ENCODE data around the gene FAM241B. TPM values are rescaled to one million over a fixed set of nuclear protein-coding genes. Genes with fewer than 3 reads are reported as not detected.

The FAM241B gene
- polyA plus RNA-seq, 1 of the 3 experiments (the other 2 are of a cell fraction): 16.0 TPM

DNA sequence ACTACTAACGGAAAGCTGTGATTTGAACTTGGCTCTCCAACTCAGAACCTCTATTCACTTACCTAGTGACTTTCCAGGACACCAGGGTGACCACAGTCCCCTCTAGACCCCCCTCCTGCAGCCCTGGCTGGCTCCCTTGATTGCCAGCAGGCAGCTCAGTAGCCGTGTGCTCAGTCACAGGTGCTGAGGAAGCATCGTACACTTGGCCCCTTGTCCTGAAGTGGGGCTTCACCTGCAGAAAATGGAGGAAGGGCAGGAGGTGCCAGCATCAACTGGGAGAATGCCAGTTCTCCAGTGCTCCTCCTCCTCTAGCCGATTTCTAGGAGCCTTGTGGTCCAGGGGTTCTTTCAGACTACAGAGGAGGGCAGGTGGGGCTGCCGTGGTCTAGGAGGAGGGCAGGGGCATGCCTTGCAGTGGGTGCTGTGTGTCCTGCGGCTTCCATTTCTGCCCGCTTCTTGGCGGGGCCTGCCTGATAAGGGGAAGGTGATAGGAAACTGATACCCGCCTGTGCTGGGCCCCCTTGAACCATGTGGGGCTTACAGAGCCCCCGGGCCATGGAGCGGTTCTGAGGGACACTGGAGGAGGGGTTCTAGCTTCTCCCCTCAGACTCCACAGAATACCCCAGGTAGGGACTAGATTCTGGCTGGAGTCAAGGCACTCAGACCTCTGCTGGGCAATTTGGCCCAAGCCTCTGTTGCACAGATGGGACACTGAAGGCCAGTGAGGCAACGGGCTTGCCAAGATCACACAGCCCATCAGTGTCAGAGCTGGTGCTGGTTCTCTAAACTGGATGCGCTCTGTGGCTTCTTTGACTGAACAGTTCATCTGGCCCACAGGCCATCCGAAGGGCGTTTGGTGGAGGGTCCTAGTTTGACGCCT lies 14.0 kb downstream of the FAM241B start:
- Histone ChIP-seq H3K4me2 (no peak overlapping the region), H3K27me3 (ENCODE audit: insufficient read depth) (no peaks in the 10 kb centered on the region), H3K9me3 (no peaks in the 10 kb centered on the region), H3F3A (replicated peaks; ENCODE audit: insufficient read depth) (peaks cover 5% of the 10 kb centered on the region), H4K20me1 (ENCODE audit: insufficient read depth) (no peaks in the 10 kb centered on the region), H3K4me1 (ENCODE audit: control insufficient read depth in 1 of 2, insufficient read depth in 2 of 2, low read depth in 1 of 2, low read length in 1 of 2) (peaks cover 0 to 12% of the 10 kb centered on the region in 2 experiments; a peak in 1 of 4 replicates), H2AFZ (ENCODE audit: low read depth) (no peak overlapping the region), H3K27ac (ENCODE audit: low read depth in 2 of 2, low read length in 1 of 2) (no peak overlapping the region), H3K4me3 (ENCODE audit: low read depth in 2 of 2, low read length in 1 of 2) (no peak overlapping the region; a peak in 1 of 4 replicates), H3K79me2 (ENCODE audit: insufficient read depth) (no peaks in the 10 kb centered on the region), H3K9ac (no peak overlapping the region), H3K9me2 (no peaks in the 10 kb centered on the region), H3K36me3 (replicated peaks in 1 of 2; ENCODE audit: control insufficient read depth in 1 of 2, insufficient read depth in 2 of 2, low read length in 1 of 2) (no peaks in the 10 kb centered on the region)
- POLR2A ChIA-PET: no interaction called here
- whole genome bisulfite sequencing (ENCODE audit: low lambda C conversion rate): 48% methylated on average over 9 of the region's 16 CpGs
- DNase-seq: no peak
- CTCF ChIA-PET: interaction anchor here (0.7 to 22.1 kb wide), 51 partner anchors 9 to 314 kb away, joined by 3 to 571 read pairs (median 6); partner anchors contain the start of genes COL13A1 and FAM241B
- TF ChIP-seq FOSL2 (IDR thresholded peaks at IDR 0.05; ENCODE audit: borderline replicate concordance, low read depth) (no peak), FOXM1 (IDR thresholded peaks at IDR 0.05; ENCODE audit: low read depth) (no peak), ZBTB33 (IDR thresholded peaks at IDR 0.05; ENCODE audit: borderline replicate concordance, low read depth) (no peak), TCF12 (IDR thresholded peaks at IDR 0.05) (no peak)

DNA sequence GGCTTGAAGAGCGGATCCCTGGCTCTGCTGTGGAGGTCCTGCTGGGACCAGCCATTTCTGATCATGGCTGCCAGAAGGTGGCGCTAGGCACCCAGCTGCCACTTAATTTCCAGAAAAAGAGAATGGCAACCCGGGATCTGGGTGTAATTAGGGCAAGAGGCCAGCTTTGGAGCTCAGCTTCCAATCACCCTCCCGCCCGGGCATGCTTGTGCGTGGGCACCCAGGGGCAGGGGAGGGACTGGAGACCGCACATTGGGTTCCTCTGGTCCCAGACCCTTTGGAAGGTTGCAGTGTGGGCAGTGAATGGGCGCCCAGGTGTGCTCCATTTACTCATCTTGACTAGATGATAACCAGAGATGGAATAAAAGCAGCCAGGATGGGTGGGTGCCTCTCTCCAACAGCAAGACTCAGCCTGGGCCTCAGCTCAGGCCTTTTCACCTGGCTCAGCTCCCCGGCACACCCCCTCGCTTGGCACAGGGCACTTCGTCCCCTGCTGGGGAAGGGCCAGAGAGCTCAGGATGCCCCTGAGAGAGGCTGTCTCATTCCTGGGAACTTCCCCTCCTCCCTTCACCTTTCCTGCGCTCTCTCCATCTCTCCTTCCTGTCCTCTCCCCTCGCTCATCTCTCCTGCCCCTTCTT lies 14.7 kb downstream of the FAM241B start:
- H2AFZ ChIP-seq (ENCODE audit: low read depth): no peak overlapping the region
- H3K9me3 ChIP-seq: no peaks in the 10 kb centered on the region
- TF ChIP-seq RCOR1 (IDR thresholded peaks at IDR 0.05; ENCODE audit: low read length): 0 out of 2 replicates have a peak, but pooled peaks have one; percentile 25
- TF ChIP-seq FOSL2 (IDR thresholded peaks at IDR 0.05; ENCODE audit: borderline replicate concordance, low read depth): no peak
- peak; percentile 96 for TF ChIP-seq SMC3 (IDR thresholded peaks at IDR 0.05; ENCODE audit: low read depth, low read length)
- TF ChIP-seq FOXM1 (IDR thresholded peaks at IDR 0.05; ENCODE audit: low read depth): no peak
- TF ChIP-seq CTCF (IDR thresholded peaks at IDR 0.05): peak; percentile 89
- peak; percentile 97 for TF ChIP-seq RAD21 (IDR thresholded peaks at IDR 0.05; ENCODE audit: low read length)
- no peak for TF ChIP-seq NRF1 (IDR thresholded peaks at IDR 0.05; ENCODE audit: low read depth, low read length)
- H3F3A ChIP-seq (replicated peaks; ENCODE audit: insufficient read depth): no peaks in the 10 kb centered on the region
- H3K4me2 ChIP-seq: no peak overlapping the region
- CTCF ChIA-PET: interaction anchor here (0.6 to 22.1 kb wide), 50 partner anchors 10 to 286 kb away, joined by 3 to 571 read pairs (median 6); partner anchors contain the start of genes COL13A1 and FAM241B
- 42% methylated on average over 12 of the region's 13 CpGs for whole genome bisulfite sequencing (ENCODE audit: low lambda C conversion rate)
- H3K79me2 ChIP-seq (ENCODE audit: insufficient read depth): no peaks in the 10 kb centered on the region
- no peak overlapping the region for H3K9ac ChIP-seq
- H3K9me2 ChIP-seq: no peaks in the 10 kb centered on the region
- H4K20me1 ChIP-seq (ENCODE audit: insufficient read depth): no peaks in the 10 kb centered on the region
- POLR2A ChIA-PET: no interaction called here
- H3K4me3 ChIP-seq (ENCODE audit: low read depth in 2 of 2, low read length in 1 of 2): no peak overlapping the region; a peak in 1 of 4 replicates
- H3K27ac ChIP-seq (ENCODE audit: low read depth in 2 of 2, low read length in 1 of 2): no peak overlapping the region
- peak; percentile 91 for DNase-seq
- 0 out of 2 replicates have a peak, but pooled peaks cover 4% of the 10 kb centered on the region for H3K27me3 ChIP-seq (ENCODE audit: insufficient read depth)
- peaks cover 0 to 12% of the 10 kb centered on the region in 2 experiments; a peak in 1 of 4 replicates for H3K4me1 ChIP-seq (ENCODE audit: control insufficient read depth in 1 of 2, insufficient read depth in 2 of 2, low read depth in 1 of 2, low read length in 1 of 2)
- no peaks in the 10 kb centered on the region for H3K36me3 ChIP-seq (replicated peaks in 1 of 2; ENCODE audit: control insufficient read depth in 1 of 2, insufficient read depth in 2 of 2, low read length in 1 of 2)

Measured in SK-N-SH (cell line).